ENCODE data around the gene POU2F1. TPM values are rescaled to one million over a fixed set of nuclear protein-coding genes. Genes with fewer than 3 reads are reported as not detected.

Gene POU2F1
- total RNA-seq, 6 donors from 2014 or later, result 9.1 to 26.8 (median 15.6) TPM

GRCh38 chr1:167467126-167467710 is 246.5 kb downstream of the POU2F1 start:
- no peak for DNase-seq
- Histone ChIP-seq H3K9me3 (no peaks in the 10 kb centered on the region), H3K27ac (no peak overlapping the region), H3K4me3 (no peak overlapping the region), H3K4me1 (no peaks in the 10 kb centered on the region), H3K27me3 (no peaks in the 10 kb centered on the region), H3K36me3 (no peaks in the 10 kb centered on the region)
- ATAC-seq (ENCODE audit: low FRiP score in 2 of 2), result no peak
- TF ChIP-seq POLR2AphosphoS5 (IDR thresholded peaks at IDR 0.05), result no peak
- TF ChIP-seq CTCF (IDR thresholded peaks at IDR 0.05), result no peak
- TF ChIP-seq POLR2A (IDR thresholded peaks at IDR 0.05), result no peak
- TF ChIP-seq EP300 (IDR thresholded peaks at IDR 0.05), result no peak
- WGBS, 2 donors, result 89% methylated on average over 15 of the region's 15 CpGs

- Histone ChIP-seq H3K4me1 (no peaks in the 10 kb centered on the region), H3K27ac (no peak overlapping the region), H3K36me3 (no peaks in the 10 kb centered on the region), H3K9me3 (no peaks in the 10 kb centered on the region), H3K4me3 (no peak overlapping the region), H3K27me3 (no peaks in the 10 kb centered on the region)
- TF ChIP-seq EP300 (IDR thresholded peaks at IDR 0.05) (no peak), CTCF (IDR thresholded peaks at IDR 0.05) (no peak), POLR2A (IDR thresholded peaks at IDR 0.05) (no peak), POLR2AphosphoS5 (IDR thresholded peaks at IDR 0.05) (no peak)
- WGBS, 2 donors, result 86 to 88% methylated on average over 9 of the region's 9 CpGs
- ATAC-seq (ENCODE audit: low FRiP score in 2 of 2), result no peak
- no peak for DNase-seq
These were observed 247.1 kb downstream of the POU2F1 start for GRCh38 chr1:167467752-167468151.

GRCh38 chr1:167469280-167469965 is 248.7 kb downstream of the POU2F1 start:
- Histone ChIP-seq H3K4me1 (peaks cover 0 to 4% (median 2%) of the 10 kb centered on the region in 4 donors), H3K4me3 (no peak overlapping the region), H3K27ac (no peak overlapping the region), H3K36me3 (no peaks in the 10 kb centered on the region), H3K27me3 (no peaks in the 10 kb centered on the region), H3K9me3 (no peaks in the 10 kb centered on the region)
- WGBS, 2 donors, result 68 to 72% methylated on average over 7 of the region's 7 CpGs
- no peak for TF ChIP-seq POLR2AphosphoS5 (IDR thresholded peaks at IDR 0.05)
- TF ChIP-seq EP300 (IDR thresholded peaks at IDR 0.05), result no peak
- TF ChIP-seq CTCF (IDR thresholded peaks at IDR 0.05), result no peak
- no peak for TF ChIP-seq POLR2A (IDR thresholded peaks at IDR 0.05)
- DNase-seq (no peak), ATAC-seq (ENCODE audit: low FRiP score in 2 of 2) (no peak)

- Histone ChIP-seq H3K27ac (no peak overlapping the region), H3K9me3 (no peaks in the 10 kb centered on the region), H3K4me1 (peaks cover 0 to 5% (median 2%) of the 10 kb centered on the region in 4 donors), H3K4me3 (no peak overlapping the region), H3K27me3 (no peaks in the 10 kb centered on the region), H3K36me3 (no peaks in the 10 kb centered on the region)
- 92 to 95% methylated on average over 5 of the region's 5 CpGs for WGBS, 2 donors
- DNase-seq (no peak), ATAC-seq (ENCODE audit: low FRiP score in 2 of 2) (no peak)
- no peak for TF ChIP-seq CTCF (IDR thresholded peaks at IDR 0.05)
- no peak for TF ChIP-seq POLR2A (IDR thresholded peaks at IDR 0.05)
- no peak for TF ChIP-seq EP300 (IDR thresholded peaks at IDR 0.05)
- no peak for TF ChIP-seq POLR2AphosphoS5 (IDR thresholded peaks at IDR 0.05)
These were observed 250.9 kb downstream of the POU2F1 start for GRCh38 chr1:167471568-167471967.

All from upper lobe of left lung (tissue), 6 donors.